ENCODE results near the gene ABCC11.
A peak's percentile ranks its signal among the peaks of the same experiment; 100 is the strongest.

ABCC11 gene

DNA sequence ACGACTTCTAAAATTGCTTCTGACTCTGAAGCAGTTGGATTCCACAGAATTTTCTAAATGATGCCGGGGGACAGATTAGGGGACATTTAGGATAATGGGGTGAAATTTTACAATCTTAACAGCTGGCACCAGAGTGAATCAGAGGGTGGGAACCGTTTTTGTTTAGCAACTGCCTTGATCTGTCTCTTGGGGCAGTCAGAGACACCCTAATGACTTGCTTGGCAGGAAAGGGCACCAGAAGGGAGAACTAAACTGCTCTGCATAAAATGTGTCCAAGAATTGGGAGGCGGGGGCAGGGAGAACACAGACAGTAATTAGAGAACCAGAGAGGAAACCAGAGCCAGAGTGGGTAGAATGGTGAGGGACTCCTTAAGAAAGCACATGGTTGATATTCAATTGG lies 85.4 kb downstream of the ABCC11 start:
- DNase-seq (ENCODE audit: low read depth, low spot score) = no peak
- no peak overlapping the region for H3K4me3 ChIP-seq (ENCODE audit: insufficient read length, low read depth)
- no peak overlapping the region for H3K9ac ChIP-seq (ENCODE audit: insufficient read length, low read depth)
- H3K9me3 ChIP-seq (ENCODE audit: insufficient read depth, low read length) = no peaks in the 10 kb centered on the region
- H3K36me3 ChIP-seq (ENCODE audit: insufficient read depth, insufficient read length, low read length) = no peaks in the 10 kb centered on the region
- no peaks in the 10 kb centered on the region for H3K27me3 ChIP-seq (ENCODE audit: insufficient read depth, insufficient read length)
- H3K4me1 ChIP-seq (ENCODE audit: insufficient read depth, insufficient read length) = peaks cover 4% of the 10 kb centered on the region
- no peak for TF ChIP-seq ZNF274 (IDR thresholded peaks at IDR 0.05; ENCODE audit: low read depth, low read length)
- no peak for TF ChIP-seq SUZ12 (IDR thresholded peaks at IDR 0.05; ENCODE audit: extremely low read depth, insufficient read depth, insufficient read length)
- TF ChIP-seq YY1 (IDR thresholded peaks at IDR 0.05; ENCODE audit: insufficient read depth, insufficient read length) = no peak

DNA sequence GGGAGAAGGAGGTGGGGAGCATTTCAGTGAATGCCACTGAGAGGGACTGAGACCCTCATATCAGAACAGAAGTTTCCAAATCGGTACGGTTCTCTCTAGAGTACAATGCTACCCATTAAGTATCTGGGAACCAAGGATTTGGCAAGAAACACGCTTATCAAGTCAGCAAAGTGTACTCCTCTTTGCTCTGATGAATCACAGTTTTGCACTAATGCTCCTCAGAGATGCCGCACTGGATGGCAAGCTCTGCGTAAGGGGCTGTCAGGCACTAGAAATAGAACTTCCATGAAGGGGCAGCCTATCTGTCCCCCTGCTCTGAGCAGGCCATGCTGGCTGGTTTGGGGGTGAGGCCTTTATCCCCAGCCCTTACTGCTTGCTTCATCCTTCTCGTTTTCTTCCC lies 86.8 kb downstream of the ABCC11 start:
- Histone ChIP-seq H3K27me3 (ENCODE audit: insufficient read depth, insufficient read length) (no peaks in the 10 kb centered on the region), H3K9me3 (ENCODE audit: insufficient read depth, low read length) (no peaks in the 10 kb centered on the region), H3K4me3 (ENCODE audit: insufficient read length, low read depth) (no peak overlapping the region), H3K36me3 (ENCODE audit: insufficient read depth, insufficient read length, low read length) (no peaks in the 10 kb centered on the region), H3K9ac (ENCODE audit: insufficient read length, low read depth) (no peak overlapping the region), H3K4me1 (ENCODE audit: insufficient read depth, insufficient read length) (peaks cover 6% of the 10 kb centered on the region)
- no peak for TF ChIP-seq YY1 (IDR thresholded peaks at IDR 0.05; ENCODE audit: insufficient read depth, insufficient read length)
- TF ChIP-seq ZNF274 (IDR thresholded peaks at IDR 0.05; ENCODE audit: low read depth, low read length) = no peak
- no peak for TF ChIP-seq SUZ12 (IDR thresholded peaks at IDR 0.05; ENCODE audit: extremely low read depth, insufficient read depth, insufficient read length)
- DNase-seq (ENCODE audit: low read depth, low spot score) = no peak

DNA sequence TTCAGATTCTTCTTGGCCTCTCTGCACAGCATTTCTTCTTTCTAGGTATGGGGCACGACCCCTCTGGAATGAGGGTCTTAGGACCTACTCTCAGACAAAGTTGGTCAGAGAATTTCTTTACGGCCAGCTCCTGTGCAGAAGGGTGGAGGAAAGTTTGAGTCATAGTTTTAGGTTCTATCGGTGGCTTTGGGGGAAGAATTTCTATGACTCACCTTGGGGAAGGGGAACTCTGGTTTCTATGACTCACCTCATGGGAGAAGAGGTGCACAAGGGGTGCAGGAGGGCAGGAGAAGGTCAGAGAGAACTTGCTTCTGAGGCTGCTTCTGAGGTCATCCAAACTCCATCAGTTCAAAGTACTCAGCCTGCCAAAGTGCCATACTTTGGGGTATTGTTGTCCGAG lies 89.0 kb downstream of the ABCC11 start:
- Histone ChIP-seq H3K4me1 (ENCODE audit: insufficient read depth, insufficient read length) (peaks cover 2% of the 10 kb centered on the region), H3K4me3 (ENCODE audit: insufficient read length, low read depth) (no peak overlapping the region), H3K36me3 (ENCODE audit: insufficient read depth, insufficient read length, low read length) (no peaks in the 10 kb centered on the region), H3K9ac (ENCODE audit: insufficient read length, low read depth) (no peak overlapping the region), H3K9me3 (ENCODE audit: insufficient read depth, low read length) (no peaks in the 10 kb centered on the region), H3K27me3 (ENCODE audit: insufficient read depth, insufficient read length) (no peaks in the 10 kb centered on the region)
- TF ChIP-seq ZNF274 (IDR thresholded peaks at IDR 0.05; ENCODE audit: low read depth, low read length) (no peak), SUZ12 (IDR thresholded peaks at IDR 0.05; ENCODE audit: extremely low read depth, insufficient read depth, insufficient read length) (no peak), YY1 (IDR thresholded peaks at IDR 0.05; ENCODE audit: insufficient read depth, insufficient read length) (no peak)
- DNase-seq (ENCODE audit: low read depth, low spot score) = no peak

DNA sequence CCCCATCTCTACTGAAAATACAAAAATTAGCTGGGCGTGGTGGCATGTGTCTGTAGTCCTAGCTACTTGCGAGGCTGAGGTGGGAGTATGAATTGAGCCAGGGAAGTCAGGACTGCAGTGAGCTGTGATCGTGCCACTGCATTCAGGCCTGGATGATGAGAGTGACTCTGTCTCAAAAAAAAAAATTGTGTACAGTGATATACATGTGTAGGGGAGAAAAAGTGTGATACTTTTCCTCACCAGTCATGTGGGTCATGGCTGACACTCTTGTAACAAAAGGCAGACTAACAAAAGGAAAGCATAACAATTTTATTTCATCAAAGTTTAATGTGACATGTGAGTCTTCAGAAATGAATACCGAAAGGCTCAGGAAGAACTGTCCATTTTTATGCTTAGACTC lies 89.5 kb downstream of the ABCC11 start:
- Histone ChIP-seq H3K4me3 (ENCODE audit: insufficient read length, low read depth) (no peak overlapping the region), H3K9ac (ENCODE audit: insufficient read length, low read depth) (no peak overlapping the region), H3K9me3 (ENCODE audit: insufficient read depth, low read length) (no peaks in the 10 kb centered on the region), H3K36me3 (ENCODE audit: insufficient read depth, insufficient read length, low read length) (no peaks in the 10 kb centered on the region), H3K4me1 (ENCODE audit: insufficient read depth, insufficient read length) (peaks cover 2% of the 10 kb centered on the region), H3K27me3 (ENCODE audit: insufficient read depth, insufficient read length) (no peaks in the 10 kb centered on the region)
- no peak for DNase-seq (ENCODE audit: low read depth, low spot score)
- no peak for TF ChIP-seq SUZ12 (IDR thresholded peaks at IDR 0.05; ENCODE audit: extremely low read depth, insufficient read depth, insufficient read length)
- no peak for TF ChIP-seq YY1 (IDR thresholded peaks at IDR 0.05; ENCODE audit: insufficient read depth, insufficient read length)

DNA sequence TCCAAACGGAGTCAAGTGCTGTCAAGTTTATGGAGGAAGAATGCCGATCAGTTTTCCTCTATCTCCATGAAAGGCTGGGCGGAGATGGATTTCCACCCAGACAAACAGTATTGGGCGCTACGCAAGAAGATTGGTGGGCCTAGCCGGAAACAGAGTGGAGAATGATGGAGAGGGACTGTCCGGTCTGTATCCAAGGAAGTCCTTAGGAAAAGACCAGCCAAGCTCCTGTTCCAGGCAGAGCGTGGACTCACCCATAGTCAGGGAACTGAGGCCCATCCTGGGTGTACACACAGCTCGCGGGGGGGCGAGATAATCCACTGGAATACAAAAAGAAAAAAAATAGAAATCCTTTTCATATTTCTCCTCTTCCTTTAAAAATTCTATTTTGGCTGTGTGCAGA lies 90.0 kb downstream of the ABCC11 start:
- Histone ChIP-seq H3K4me3 (ENCODE audit: insufficient read length, low read depth) (no peak overlapping the region), H3K4me1 (ENCODE audit: insufficient read depth, insufficient read length) (peaks cover 2% of the 10 kb centered on the region), H3K27me3 (ENCODE audit: insufficient read depth, insufficient read length) (no peaks in the 10 kb centered on the region), H3K36me3 (ENCODE audit: insufficient read depth, insufficient read length, low read length) (no peaks in the 10 kb centered on the region), H3K9me3 (ENCODE audit: insufficient read depth, low read length) (no peaks in the 10 kb centered on the region), H3K9ac (ENCODE audit: insufficient read length, low read depth) (no peak overlapping the region)
- no peak for TF ChIP-seq ZNF274 (IDR thresholded peaks at IDR 0.05; ENCODE audit: low read depth, low read length)
- TF ChIP-seq SUZ12 (IDR thresholded peaks at IDR 0.05; ENCODE audit: extremely low read depth, insufficient read depth, insufficient read length) = no peak
- no peak for TF ChIP-seq YY1 (IDR thresholded peaks at IDR 0.05; ENCODE audit: insufficient read depth, insufficient read length)
- DNase-seq (ENCODE audit: low read depth, low spot score) = no peak

DNA sequence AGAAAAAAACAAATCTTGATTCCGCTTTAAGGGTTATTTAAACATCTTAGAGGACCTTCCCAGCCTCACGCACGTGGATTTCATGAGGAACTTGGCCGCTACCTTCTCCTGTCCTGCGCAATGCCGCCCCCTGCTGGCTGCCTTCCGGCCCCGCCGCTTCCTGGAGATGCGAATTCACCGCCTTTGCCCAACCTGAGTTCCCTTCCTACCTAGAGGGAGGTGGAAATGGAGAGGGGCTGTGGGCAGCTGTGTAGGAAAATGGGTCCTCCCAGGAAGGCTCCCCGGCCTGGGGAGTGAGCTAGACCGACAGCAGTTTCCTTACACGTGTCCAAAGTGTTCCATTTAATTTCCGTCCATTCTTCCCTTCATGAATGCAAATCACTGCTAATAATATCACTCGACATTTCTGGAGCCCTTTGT lies 90.5 kb downstream of the ABCC11 start:
- H3K9ac ChIP-seq (ENCODE audit: insufficient read length, low read depth) = no peak overlapping the region
- H3K4me1 ChIP-seq (ENCODE audit: insufficient read depth, insufficient read length) = peaks cover 2% of the 10 kb centered on the region
- no peaks in the 10 kb centered on the region for H3K36me3 ChIP-seq (ENCODE audit: insufficient read depth, insufficient read length, low read length)
- no peaks in the 10 kb centered on the region for H3K27me3 ChIP-seq (ENCODE audit: insufficient read depth, insufficient read length)
- H3K4me3 ChIP-seq (ENCODE audit: insufficient read length, low read depth) = no peak overlapping the region
- DNase-seq (ENCODE audit: low read depth, low spot score) = peak; percentile 80
- no peak for TF ChIP-seq YY1 (IDR thresholded peaks at IDR 0.05; ENCODE audit: insufficient read depth, insufficient read length)
- TF ChIP-seq SUZ12 (IDR thresholded peaks at IDR 0.05; ENCODE audit: extremely low read depth, insufficient read depth, insufficient read length) = no peak
- TF ChIP-seq ZNF274 (IDR thresholded peaks at IDR 0.05; ENCODE audit: low read depth, low read length) = no peak
- no peaks in the 10 kb centered on the region for H3K9me3 ChIP-seq (ENCODE audit: insufficient read depth, low read length)

DNA sequence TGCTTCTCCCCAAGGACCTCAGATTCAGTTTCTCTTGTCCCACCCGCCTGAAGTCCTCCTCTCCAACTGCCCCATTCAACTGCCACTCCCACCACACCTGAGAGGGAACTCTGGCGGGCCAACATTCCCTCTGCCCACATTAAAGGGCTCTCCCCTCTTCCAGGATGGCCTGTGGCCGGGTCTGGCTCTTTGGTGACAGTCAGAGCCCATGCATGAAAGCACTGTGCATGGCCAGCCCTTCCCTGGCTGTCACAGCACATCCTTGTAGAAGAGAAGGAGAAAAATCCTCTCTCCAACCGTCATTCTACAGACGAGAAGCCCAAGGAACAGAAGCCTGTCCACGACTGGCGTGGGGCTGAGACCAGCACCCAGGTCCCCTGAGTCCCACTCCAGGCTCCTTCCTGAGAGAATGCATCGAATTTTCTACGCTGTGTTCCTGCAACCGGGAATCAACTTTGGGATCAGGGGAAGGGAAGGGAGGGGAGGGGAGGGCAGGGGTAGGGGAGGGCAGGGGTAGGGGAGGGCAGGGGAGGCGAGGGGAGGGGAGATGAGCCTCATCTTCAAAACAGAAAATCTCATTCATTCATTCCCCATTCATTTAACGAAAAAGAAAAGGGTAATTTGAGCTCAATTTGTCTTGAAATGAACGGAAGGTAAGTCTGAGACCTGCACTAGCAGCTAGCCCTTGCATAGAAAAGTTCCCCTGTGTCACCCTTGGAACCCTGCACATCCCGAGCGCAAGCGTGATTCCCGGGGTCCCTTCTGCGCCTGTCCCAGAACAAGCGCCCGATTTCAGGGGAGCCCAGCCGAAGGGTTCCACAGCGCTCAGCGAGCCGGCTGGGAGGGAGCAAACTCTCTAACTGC lies 91.2 kb downstream of the ABCC11 start, which contains the start of gene ABCC12:
TSS of gene ABCC12 (minus strand) at position 68 of the 864 bp plus-strand sequence. CDS start 9,569 bp downstream, outside the sequence.
- no peaks in the 10 kb centered on the region for H3K27me3 ChIP-seq (ENCODE audit: insufficient read depth, insufficient read length)
- no peaks in the 10 kb centered on the region for H3K36me3 ChIP-seq (ENCODE audit: insufficient read depth, insufficient read length, low read length)
- H3K4me3 ChIP-seq (ENCODE audit: insufficient read length, low read depth) = no peak within 1 kb of the TSS
- H3K4me1 ChIP-seq (ENCODE audit: insufficient read depth, insufficient read length) = peaks cover 2% of the 10 kb centered on the region
- no peak within 1 kb of the TSS for H3K9ac ChIP-seq (ENCODE audit: insufficient read length, low read depth)
- H3K9me3 ChIP-seq (ENCODE audit: insufficient read depth, low read length) = no peaks in the 10 kb centered on the region
- DNase-seq (ENCODE audit: low read depth, low spot score) = no peak
- TF ChIP-seq YY1 (IDR thresholded peaks at IDR 0.05; ENCODE audit: insufficient read depth, insufficient read length) (no peak), SUZ12 (IDR thresholded peaks at IDR 0.05; ENCODE audit: extremely low read depth, insufficient read depth, insufficient read length) (no peak), ZNF274 (IDR thresholded peaks at IDR 0.05; ENCODE audit: low read depth, low read length) (no peak)

All from NT2/D1 (cell line).